ENCODE data around the gene RELN.

DNA sequence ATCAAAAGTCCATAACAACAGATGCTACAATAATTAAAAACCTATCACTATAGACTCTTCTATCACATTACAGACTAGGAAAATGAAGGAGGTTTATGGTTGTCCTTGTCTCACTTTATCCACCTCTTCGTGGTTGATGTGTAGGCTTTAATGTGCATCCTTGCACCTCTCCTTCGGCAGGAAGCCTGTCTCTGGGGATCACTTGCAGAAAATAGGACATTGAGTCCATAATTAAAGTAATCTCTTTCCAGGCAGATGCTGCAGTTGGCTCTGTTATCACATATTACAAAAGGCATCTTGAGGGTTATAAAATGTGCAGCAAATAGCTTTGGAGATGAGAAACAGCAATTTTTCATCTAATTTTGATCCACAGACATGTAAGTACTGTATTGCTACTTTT lies 168.4 kb downstream of the RELN start:
- TF ChIP-seq POLR2A (IDR thresholded peaks at IDR 0.05) (no peak), POLR2AphosphoS5 (IDR thresholded peaks at IDR 0.05) (no peak)
- TF ChIP-seq, protein P1, sequence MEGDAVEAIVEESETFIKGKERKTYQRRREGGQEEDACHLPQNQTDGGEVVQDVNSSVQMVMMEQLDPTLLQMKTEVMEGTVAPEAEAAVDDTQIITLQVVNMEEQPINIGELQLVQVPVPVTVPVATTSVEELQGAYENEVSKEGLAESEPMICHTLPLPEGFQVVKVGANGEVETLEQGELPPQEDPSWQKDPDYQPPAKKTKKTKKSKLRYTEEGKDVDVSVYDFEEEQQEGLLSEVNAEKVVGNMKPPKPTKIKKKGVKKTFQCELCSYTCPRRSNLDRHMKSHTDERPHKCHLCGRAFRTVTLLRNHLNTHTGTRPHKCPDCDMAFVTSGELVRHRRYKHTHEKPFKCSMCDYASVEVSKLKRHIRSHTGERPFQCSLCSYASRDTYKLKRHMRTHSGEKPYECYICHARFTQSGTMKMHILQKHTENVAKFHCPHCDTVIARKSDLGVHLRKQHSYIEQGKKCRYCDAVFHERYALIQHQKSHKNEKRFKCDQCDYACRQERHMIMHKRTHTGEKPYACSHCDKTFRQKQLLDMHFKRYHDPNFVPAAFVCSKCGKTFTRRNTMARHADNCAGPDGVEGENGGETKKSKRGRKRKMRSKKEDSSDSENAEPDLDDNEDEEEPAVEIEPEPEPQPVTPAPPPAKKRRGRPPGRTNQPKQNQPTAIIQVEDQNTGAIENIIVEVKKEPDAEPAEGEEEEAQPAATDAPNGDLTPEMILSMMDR (IDR thresholded peaks at IDR 0.05), result no peak
